ENCODE measurements around the gene SERPINI1.

Gene SERPINI1

GRCh38 chr3:167852216-167852615 lies 116.7 kb downstream of the SERPINI1 start:
- DNase-seq, result no peak

- no peak for DNase-seq
Observed at GRCh38 chr3:167854063-167854462, 118.5 kb downstream of the SERPINI1 start.

DNA sequence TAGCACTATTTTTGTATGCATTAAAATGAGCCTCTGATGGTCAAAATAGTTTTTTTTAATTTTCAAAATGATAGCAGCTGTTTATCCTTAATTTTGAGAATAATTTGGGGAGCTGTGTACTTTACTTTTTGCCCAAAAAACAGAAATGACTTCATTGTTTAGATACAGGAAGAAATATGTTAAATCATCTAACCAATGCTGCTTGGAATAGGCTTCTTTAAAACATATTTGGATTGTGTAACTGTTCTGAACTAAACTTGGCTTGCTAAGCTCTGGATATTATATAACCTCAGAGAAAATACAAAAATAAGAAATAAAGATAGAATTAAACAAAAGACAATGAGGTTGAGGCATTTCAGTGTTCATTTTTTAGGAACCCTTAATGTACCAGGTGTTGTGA lies 119.3 kb downstream of the SERPINI1 start:
- no peak for DNase-seq

DNA sequence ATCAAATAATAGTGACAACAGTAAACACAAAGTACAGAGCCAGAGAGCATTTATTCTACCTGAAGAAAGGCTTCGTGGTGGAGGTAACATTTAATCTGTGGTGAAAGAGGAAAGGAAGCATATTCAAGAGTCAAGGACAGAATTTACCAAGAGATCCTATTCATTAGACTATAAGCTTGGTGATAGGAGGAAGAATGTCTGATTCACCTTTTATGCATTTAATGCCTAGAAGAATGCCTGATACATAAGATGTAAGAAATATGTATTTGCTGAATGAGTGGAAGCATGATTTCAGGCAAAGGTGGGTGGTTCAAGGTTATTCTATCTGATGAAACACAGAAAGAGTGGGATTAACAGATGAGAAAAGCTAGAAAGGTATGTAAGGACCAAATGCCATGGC lies 119.8 kb downstream of the SERPINI1 start:
- no peak for DNase-seq

- DNase-seq, result no peak
Observed at GRCh38 chr3:167858865-167859264, 123.3 kb downstream of the SERPINI1 start.

DNA sequence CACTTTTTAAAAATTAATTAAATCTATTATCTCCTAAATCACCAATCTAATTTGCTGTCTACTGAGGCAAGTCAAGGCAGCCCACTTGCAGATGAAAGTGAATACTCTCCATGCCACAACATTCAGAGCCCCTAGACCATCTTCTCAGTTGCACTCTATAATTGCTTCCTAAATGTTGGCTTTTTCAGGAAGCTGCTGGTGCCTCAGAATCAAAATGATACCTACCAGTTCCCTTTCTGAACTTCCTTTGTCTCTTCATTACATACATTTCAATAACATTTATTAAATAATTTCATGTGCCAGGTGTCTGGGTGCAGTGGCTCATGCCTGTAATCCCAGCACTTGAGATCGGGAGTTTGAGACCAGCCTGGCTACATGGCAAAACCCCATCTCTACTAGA lies 124.1 kb downstream of the SERPINI1 start:
- no peak for DNase-seq

GRCh38 chr3:167861649-167862048 lies 126.1 kb downstream of the SERPINI1 start:
- no peak for DNase-seq

GRCh38 chr3:167862104-167862730 lies 126.7 kb downstream of the SERPINI1 start:
- DNase-seq, result no peak

DNA sequence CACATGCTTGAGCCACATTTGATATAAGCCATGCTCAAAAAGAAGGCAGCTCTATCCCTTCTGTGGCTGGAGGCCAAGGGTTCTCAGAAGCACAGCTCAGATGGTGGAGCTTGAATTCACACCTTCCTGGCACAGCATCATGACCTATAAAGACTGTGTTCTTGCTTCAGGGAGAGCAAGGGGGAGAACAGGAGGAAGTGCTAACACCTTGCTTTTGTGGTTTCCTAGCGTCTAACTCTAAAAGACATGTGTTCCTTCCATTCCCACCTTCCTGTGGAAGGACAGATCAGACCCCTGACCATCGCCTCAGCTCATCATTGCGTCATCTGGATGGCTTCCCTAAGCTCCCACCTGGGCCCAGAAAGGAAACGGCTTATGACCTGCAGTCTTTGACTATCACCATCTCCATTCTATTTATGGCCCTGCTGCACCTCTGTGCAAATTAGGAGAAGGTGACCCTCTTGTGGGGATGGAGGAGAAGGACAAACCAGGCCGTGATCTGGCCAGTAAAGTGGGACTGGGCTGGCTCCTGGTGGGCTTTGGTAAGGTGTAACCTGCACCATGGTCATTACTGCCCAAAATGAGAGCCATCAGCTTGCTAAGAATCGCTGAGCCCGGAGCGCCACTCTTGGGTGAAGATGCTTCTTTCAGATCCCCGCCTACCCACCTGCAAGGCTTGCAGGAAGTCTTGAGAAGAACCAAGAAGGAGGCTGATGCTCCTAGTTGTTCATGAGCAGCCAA lies 128.5 kb downstream of the SERPINI1 start:
- no peak for DNase-seq

DNA sequence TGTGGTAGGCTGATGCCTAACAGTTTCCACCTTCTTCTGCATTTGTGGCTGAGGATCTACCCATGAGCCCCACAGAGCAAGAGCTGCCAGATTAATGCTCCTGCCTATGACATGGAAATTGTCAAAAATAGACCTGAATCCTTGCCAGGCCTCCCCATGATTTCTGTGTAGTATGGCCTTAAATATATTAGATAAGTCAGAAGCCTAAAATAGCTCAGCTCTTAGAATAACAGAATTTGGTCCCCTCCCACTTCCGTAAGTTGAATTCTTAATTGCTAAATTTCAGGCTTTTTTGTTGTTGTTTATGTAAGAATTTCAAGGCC lies 129.0 kb downstream of the SERPINI1 start:
- DNase-seq, result no peak

DNA sequence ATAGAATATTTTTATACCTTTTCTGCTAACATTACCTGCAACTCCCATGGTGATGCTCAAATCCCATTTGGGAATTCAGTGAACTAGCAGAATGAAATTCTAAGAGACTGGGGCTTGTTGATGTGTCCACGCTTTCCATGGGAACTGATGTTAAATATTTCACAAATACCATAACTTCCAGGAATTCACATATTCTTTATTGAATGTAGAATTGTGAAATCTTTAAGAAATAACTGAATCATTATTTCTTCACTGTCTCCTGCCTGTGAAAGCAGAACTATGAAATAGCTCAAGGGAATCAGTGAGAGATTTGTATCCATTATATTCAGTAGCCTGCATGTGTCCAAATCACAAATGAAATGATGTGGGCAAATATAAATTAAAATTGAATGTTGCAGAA lies 130.8 kb downstream of the SERPINI1 start:
- no peak for DNase-seq

- DNase-seq, result no peak
Observed at GRCh38 chr3:167867981-167868380, 132.5 kb downstream of the SERPINI1 start.

DNA sequence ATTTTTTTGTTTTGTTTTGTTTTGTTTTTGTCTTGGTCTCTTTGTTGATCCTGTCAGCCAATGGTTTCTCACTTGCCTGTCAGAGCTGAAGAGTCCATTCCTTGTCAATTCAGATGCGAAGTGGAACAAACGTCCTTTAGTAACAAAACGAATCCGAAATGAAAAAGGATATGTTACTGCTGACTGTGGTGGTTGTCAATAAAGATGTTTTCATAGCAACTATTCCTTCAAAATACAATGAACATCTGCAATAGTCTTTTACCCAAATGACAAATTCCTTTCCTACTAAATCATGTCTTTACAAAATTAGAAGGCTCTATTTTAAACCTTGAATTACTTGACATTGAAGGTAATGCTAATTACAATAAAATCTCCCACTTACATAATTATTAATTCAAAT lies 134.7 kb downstream of the SERPINI1 start:
- no peak for DNase-seq

- DNase-seq, result no peak
Observed at GRCh38 chr3:167870759-167871158, 135.2 kb downstream of the SERPINI1 start.

DNA sequence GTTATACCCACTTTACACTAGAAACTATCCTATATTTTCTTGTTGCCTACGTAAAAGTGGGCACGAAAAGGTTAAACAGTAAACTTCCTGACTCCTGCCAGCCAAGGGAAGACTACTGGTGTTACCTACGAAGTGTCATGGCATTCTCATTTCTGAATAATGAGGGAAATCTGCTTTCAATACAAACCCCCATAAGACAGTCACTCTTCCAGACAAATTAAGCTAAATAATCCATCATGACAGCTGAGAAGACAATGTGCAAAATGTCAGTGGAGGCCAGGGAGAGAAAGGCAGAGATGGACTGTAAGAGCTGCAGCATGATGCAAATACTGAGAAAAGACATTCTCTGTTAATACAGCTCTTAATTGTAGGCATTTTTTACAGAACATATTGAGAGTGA lies 136.5 kb downstream of the SERPINI1 start:
- no peak for DNase-seq

DNA sequence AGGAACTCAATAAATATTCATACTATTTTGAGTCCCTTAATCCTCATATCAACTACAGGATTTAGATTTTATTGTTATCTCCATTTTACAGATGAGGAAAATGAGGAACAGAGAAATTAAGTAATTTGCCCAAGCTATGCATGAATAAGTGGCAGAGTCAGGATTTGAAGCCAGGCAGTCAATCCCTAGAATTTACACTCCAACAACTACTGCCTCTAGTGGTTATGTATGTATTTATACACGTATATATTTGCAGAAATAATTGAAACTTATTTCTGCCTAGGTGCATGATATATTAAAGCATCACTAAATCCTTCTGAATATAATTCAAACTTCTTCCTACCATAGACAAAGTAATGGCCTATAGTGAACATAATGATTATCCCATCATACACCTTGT lies 137.4 kb downstream of the SERPINI1 start:
- DNase-seq, result no peak

- DNase-seq, result no peak
Observed at GRCh38 chr3:167874671-167875372, 139.3 kb downstream of the SERPINI1 start.

Data from stimulated activated CD4-positive, alpha-beta T cell treated with anti-CD3 and anti-CD28 coated beads, Interleukin-1b, Interleukin-23, amount 100 ng/mL, for 48 hours (primary cell).